Ammon's horn (tissue), 1 donor: ENCODE data around the gene CALR3.
"Not testable (repeated sequence)": the region's sequence is repeated elsewhere in the genome, so short reads cannot be mapped to it uniquely, and the experiment has no call there.

ENCODE experiments used
- DNase-seq: peaks from one replicate; pipeline ENCODE4 v3.0.0-alpha.2; 2016; ENCODE audit warnings: low spot score

The CALR3 gene

DNA sequence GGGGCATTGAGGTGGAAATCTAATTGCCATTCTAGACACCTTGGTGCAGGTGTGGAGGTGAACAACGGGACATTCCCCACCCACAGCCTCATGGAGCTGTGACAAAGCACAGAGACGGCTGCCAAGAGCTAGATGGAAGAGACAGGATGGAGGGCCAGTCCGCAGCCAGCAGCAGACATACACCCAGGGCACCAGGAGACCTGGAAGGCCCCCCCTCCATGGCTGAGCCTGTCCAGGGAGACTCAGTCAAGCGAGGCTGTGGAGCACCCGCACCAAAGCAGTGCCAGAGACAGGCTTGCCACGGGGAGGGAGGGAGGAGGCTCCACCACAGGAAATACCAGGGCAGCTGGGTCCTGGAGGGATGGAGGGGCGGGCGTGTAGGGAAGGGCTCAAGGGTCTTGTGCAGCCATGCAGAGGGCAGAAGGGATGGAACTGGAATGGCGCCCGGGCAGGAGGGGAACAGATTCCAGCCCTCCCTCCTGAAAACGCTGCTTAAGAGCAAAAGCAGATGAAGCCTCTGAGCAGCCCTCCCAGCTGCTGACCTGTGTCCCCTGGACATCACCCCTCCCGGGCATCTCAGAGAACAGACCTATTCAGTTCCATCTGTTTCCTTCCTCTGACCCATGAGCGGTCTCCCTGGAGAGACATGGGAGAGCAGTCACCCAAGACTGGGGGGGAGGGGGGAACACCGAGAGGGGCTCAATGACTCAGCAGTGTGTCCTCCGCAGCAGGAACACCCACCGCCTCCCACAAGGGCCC is 38.6 kb downstream of the CALR3 start:
- DNase-seq: no peak

DNA sequence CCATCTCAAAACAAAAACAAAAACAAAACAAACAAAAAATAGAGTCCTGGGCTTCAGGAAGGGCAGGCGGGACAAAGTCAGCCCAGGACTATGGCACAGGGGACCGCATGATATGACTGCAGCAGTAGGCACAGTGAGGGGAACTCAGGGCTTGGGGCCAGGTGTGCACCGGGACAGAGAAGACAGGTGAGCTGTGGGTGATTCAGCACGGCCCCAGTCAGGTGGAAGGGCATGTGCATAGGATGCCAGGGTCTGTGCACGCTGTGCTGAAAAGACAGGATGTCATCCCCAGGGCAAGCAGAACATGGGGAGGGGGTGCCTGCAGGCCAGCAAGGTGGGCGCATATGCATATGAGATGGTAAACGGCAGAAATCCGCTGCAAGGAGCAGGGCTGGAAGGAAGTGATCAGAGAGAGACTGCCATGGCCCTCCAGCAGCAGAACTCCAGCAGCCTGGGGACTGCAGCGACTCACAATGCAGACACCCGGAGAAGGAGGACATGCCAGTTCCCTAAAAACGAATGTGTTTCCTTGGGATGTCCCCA is 39.2 kb downstream of the CALR3 start:
- DNase-seq: no peak

- DNase-seq: no peak
Observed at GRCh38 chr19:16455489-16455888, 40.5 kb downstream of the CALR3 start.

- DNase-seq: no peak
Observed at GRCh38 chr19:16454351-16454918, 41.5 kb downstream of the CALR3 start.

DNA sequence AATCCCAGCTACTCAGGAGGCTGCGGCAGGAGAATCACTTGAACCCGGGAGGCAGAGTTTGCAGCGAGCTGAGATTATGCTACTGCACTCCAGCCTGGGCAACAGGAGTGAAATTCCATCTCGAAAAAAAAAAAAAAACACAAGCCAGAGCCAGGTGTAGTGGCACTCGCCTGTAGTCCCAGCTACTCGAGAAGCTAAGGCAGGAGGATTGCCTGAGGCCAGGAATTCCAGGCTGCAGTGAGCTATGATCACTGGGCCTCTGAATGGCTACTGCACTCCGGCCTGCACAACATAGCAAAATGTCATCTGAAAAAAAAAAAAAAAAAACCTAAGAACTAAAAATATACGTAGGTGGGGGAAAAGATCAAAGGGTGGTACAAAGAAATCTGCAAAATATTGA is 43.6 kb downstream of the CALR3 start:
- no peak for DNase-seq

- DNase-seq: no peak
Observed at GRCh38 chr19:16449330-16449961, 46.5 kb downstream of the CALR3 start.

DNA sequence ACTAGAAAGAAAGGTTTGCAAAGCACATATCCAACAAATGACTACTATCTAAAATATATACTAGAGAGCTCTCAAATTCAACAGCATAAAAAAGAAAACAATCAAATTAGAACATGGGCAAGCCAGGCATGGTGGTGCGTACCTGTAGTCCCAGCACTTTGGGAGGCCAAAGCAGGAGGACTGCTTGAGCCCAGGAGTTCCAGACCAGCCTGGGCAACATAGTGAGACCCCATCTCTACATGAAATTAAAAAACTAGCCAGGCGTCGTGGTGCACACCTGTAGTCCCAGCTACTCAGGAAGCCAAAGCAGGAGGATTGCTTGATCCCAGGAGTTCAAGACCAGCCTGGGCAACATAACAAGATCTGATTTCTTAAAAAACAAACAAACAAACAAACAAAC is 47.1 kb downstream of the CALR3 start:
- DNase-seq: not testable (repeated sequence)

- peak; percentile 73 for DNase-seq
Observed at GRCh38 chr19:16446724-16447368, 49.1 kb downstream of the CALR3 start.

DNA sequence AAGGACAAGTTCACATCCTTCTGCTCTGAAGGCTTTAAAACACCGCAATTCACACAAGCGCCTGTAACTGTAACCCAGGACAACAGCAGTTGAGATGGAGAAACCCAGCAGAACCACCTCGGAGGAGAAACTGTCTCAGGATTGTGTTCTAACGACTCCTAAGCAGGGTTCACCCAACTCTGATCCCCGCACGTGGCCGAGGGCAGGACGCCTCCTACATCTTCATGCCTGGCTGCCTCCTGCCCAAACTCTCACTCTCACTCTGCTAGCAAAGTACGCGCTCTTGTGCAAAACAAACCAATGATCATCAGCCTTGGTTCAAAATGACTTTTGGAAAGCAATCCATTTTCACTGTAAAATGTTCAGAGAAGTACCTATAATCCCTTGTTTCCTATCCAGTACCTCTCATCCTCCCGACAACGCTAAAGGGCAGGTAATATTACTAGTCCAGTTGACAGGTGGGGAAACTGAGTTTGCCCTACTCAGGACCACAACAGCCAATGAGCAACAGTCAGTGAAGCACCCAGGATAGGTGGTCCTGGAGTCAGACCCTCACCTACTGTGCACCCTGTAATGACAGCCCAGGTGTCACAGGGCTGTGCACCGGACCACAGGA is 49.8 kb downstream of the CALR3 start:
- no peak for DNase-seq

DNA sequence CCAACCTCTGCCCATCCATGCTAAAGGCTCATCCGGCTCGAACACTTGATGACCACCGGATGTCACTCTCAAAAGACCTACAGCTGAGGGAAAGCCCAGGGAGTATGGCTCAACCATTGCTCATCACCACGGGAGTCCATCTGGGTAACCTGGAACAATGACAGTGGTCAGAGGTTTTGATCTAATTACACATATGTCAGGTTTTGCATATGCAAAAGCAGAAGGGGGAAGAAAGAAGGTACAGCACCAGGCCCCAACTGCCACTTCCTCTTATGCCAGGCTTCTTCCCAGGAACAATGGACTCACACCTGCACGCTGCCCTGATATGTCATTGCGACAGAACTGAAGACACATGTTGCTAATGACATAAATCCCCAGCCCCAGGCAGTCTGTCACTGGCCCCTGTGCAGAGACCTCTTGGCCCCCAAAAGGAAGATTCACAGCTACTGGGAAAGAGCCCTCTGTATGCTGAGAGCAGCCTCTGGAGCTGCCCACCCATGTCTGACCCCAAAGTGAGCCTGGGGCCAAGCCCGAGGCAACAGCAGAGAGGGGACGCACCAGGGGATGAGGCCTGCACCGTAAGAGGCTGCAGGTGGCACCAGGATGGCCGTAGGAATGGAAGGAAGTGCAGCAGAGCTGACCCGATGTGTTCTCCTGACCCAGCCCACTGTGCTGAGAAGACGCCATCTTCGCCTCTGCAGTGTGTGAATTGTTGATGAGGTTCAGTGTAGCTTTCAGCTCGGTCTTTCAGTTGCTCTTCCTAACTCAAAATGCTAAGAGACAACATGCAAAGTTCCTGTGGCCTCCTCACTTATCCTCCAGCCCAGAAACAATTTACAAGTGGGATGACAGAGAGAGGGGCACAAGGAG is 50.5 kb downstream of the CALR3 start:
- DNase-seq: no peak

GRCh38 chr19:16444269-16444600 is 51.7 kb downstream of the CALR3 start:
- DNase-seq: no peak

GRCh38 chr19:16442386-16443276 is 53.3 kb downstream of the CALR3 start:
- DNase-seq: no peak

DNA sequence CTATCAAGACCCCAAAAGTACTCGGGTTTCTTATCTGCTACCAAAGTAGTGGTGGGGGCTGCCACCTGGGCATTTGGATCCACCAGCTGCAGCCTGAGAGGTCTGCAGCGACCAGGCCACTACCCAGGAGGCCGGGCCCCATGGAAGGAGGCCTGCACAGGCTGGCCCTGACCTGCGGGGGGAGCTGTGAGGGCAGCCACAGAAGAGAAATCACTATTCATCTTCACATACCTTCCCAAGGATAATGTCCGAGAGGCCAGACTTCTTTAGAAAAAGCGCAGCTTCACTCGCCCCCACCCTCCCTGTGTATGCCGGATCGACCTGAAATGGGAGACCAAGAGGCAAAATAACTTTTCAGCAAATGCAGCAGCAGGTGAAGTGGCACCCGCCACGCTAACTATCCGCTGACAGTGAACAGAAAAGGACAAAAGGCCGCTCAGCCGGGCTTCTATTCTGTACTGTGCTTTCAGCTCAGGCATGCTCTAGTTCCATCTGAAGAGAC is 54.3 kb downstream of the CALR3 start:
- no peak for DNase-seq

DNA sequence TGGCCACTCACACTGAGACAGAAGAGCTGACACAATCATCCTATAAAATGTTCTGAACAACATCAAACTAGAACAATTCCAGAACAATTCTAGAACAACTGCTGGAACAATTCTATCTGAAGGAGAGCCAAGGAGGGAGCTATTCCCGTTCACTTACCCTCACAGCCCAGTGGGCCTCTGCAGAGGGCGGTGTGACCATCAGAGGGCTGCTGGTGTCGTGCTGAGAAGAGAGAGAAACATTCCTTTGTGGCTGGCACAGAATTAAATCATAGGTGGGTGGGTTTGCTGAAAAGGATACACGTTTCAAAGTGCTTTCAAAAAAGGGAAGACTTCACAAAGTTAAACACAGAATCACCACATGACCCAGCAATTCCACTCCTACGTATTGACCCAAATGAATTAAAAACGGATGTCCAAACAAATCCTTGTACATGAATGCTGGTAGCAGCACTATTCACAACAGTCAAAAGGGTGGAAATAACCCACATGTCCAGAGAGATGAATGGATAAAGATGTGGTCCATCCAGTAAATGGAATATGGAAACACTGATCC is 59.1 kb downstream of the CALR3 start:
- DNase-seq: no peak

GRCh38 chr19:16435999-16436650 is 59.8 kb downstream of the CALR3 start:
- DNase-seq: peak; percentile 65

GRCh38 chr19:16435238-16435917 is 60.6 kb downstream of the CALR3 start:
- peak; percentile 80 for DNase-seq

GRCh38 chr19:16433986-16434385 is 62.0 kb downstream of the CALR3 start:
- DNase-seq: no peak

DNA sequence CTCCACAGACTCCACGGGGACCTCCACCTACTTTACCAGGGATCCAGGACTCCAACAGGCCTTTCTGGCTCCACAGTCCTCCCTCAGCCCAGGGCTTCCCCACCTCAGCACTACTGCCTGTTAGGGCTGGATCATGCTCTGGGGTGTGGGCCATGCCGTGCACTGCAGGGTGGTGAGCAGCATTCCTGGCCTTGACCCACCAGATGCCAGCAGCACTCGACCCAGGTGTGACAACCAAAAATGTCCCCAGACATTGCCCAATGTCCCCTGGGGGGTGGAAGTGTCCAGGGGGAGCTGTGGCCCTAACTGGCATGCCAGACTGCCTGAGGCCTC is 66.2 kb downstream of the CALR3 start:
- no peak for DNase-seq
